ENCODE results near the gene MYBPH. TPM values are rescaled to one million over a fixed set of nuclear protein-coding genes. Genes with fewer than 3 reads are reported as not detected.
A peak's percentile ranks its signal among the peaks of the same experiment; 100 is the strongest.

MYBPH gene, protein sequence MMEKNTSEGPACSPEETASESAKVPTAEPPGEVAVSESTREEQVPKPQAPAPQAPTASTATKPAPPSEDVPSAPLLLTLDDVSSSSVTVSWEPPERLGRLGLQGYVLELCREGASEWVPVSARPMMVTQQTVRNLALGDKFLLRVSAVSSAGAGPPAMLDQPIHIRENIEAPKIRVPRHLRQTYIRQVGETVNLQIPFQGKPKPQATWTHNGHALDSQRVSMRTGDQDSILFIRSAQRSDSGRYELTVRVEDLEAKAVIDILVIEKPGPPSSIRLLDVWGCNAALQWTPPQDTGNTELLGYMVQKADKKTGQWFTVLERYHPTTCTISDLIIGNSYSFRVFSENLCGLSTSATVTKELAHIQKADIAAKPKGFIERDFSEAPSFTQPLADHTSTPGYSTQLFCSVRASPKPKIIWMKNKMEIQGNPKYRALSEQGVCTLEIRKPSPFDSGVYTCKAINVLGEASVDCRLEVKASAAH
- polyA plus RNA-seq (2012; ENCODE audit: missing spikeins) = not detected

DNA sequence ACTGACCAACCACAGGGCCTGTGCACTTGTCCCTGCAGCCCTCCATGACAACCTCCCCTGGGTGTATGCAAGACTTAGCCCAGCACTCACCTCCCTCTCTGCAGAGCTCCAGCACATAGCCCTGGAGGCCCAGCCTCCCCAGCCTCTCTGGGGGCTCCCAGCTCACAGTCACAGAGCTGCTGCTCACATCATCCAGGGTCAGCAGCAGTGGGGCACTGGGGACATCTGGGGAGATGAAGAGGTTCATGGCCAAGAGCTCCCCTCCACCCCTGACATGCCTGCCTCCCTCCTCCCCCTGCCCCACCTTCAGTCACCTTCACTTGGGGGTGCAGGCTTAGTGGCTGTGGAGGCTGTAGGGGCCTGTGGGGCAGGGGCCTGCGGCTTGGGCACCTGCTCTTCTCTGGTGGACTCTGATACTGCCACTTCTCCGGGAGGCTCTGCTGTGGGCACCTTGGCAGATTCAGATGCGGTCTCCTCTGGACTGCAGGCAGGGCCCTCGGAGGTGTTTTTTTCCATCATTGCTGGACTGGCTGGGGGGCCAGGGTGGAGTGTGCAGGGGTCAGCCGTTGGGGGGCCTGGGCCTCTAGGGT lies at the start of gene MYBPH:
MYBPH (minus strand) TSS at position 590 of the 590 bp plus-strand sequence; CDS start at position 519, 71 bp downstream.
- no peak for TF ChIP-seq POLR2AphosphoS5 (IDR thresholded peaks at IDR 0.05; ENCODE audit: low read depth, low read length)
- TF ChIP-seq POLR2A (IDR thresholded peaks at IDR 0.05; ENCODE audit: low read depth, low read length) = no peak
- TF ChIP-seq TAF1 (IDR thresholded peaks at IDR 0.05; ENCODE audit: borderline replicate concordance, low read depth, low read length) = no peak
- DNase-seq (ENCODE audit: insufficient read length) (no peak), FAIRE-seq (no peak)

DNA sequence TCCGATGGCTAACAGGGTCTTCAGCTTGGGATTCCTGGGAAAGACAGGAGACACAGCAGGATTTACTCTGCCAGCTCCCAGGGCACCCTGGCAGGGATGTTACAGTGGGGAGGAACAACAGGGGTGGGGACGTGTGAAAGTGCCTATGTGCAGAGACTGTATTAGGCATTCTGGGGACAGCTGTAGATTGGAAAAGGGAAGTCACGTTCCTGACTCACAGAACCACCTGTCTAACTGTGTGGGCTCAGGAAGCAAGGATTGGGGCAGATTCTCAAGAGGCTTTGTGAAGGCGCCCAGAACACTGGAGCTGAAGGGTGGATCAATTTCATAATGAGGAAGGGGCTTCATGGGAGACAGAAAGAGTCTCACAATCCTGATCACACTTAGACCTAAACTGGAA lies 49.4 kb upstream of the MYBPH start:
- no peak for FAIRE-seq
- DNase-seq (ENCODE audit: insufficient read length) = no peak
- TF ChIP-seq POLR2AphosphoS5 (IDR thresholded peaks at IDR 0.05; ENCODE audit: low read depth, low read length) (no peak), TAF1 (IDR thresholded peaks at IDR 0.05; ENCODE audit: borderline replicate concordance, low read depth, low read length) (no peak), POLR2A (IDR thresholded peaks at IDR 0.05; ENCODE audit: low read depth, low read length) (no peak)

- FAIRE-seq (no peak), DNase-seq (ENCODE audit: insufficient read length) (no peak)
- TF ChIP-seq TAF1 (IDR thresholded peaks at IDR 0.05; ENCODE audit: borderline replicate concordance, low read depth, low read length) (no peak), POLR2A (IDR thresholded peaks at IDR 0.05; ENCODE audit: low read depth, low read length) (no peak), POLR2AphosphoS5 (IDR thresholded peaks at IDR 0.05; ENCODE audit: low read depth, low read length) (no peak)
Measured at GRCh38 chr1:203223012-203223775, 47.6 kb upstream of the MYBPH start.

- no peak for DNase-seq (ENCODE audit: insufficient read length)
- TF ChIP-seq POLR2A (IDR thresholded peaks at IDR 0.05; ENCODE audit: low read depth, low read length) (no peak), POLR2AphosphoS5 (IDR thresholded peaks at IDR 0.05; ENCODE audit: low read depth, low read length) (no peak), TAF1 (IDR thresholded peaks at IDR 0.05; ENCODE audit: borderline replicate concordance, low read depth, low read length) (no peak)
- no peak for FAIRE-seq
Measured at GRCh38 chr1:203219934-203220333, 44.3 kb upstream of the MYBPH start.

GRCh38 chr1:203219171-203219570 lies 43.5 kb upstream of the MYBPH start:
- DNase-seq (ENCODE audit: insufficient read length) = no peak
- FAIRE-seq = no peak
- no peak for TF ChIP-seq POLR2AphosphoS5 (IDR thresholded peaks at IDR 0.05; ENCODE audit: low read depth, low read length)
- no peak for TF ChIP-seq TAF1 (IDR thresholded peaks at IDR 0.05; ENCODE audit: borderline replicate concordance, low read depth, low read length)
- TF ChIP-seq POLR2A (IDR thresholded peaks at IDR 0.05; ENCODE audit: low read depth, low read length) = no peak

DNA sequence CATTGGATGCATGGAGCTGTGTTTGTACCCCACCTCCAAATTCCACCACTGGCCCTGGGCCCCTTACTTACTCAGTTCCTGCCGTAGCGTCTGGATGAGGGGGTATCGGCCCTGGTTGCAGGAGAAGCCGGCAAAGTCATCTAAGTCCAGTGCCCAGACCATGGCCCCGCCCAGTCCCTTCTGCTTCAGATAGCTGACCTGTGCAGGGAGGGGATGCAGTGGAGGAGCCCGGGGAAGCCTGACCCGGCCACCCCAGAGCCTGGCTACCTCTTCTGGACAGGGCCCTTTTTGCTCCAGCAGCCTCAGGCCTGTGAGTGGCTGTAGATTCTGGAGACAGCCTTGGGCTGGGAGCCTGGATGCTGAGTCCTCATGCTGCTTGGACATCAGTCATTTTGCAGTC lies 42.0 kb upstream of the MYBPH start:
- FAIRE-seq (no peak), DNase-seq (ENCODE audit: insufficient read length) (no peak)
- TF ChIP-seq TAF1 (IDR thresholded peaks at IDR 0.05; ENCODE audit: borderline replicate concordance, low read depth, low read length) (no peak), POLR2AphosphoS5 (IDR thresholded peaks at IDR 0.05; ENCODE audit: low read depth, low read length) (no peak), POLR2A (IDR thresholded peaks at IDR 0.05; ENCODE audit: low read depth, low read length) (no peak)

GRCh38 chr1:203217139-203217655 lies 41.6 kb upstream of the MYBPH start:
- TF ChIP-seq POLR2A (IDR thresholded peaks at IDR 0.05; ENCODE audit: low read depth, low read length) (no peak), TAF1 (IDR thresholded peaks at IDR 0.05; ENCODE audit: borderline replicate concordance, low read depth, low read length) (no peak), POLR2AphosphoS5 (IDR thresholded peaks at IDR 0.05; ENCODE audit: low read depth, low read length) (no peak)
- FAIRE-seq (no peak), DNase-seq (ENCODE audit: insufficient read length) (no peak)

- TF ChIP-seq TAF1 (IDR thresholded peaks at IDR 0.05; ENCODE audit: borderline replicate concordance, low read depth, low read length) (no peak), POLR2A (IDR thresholded peaks at IDR 0.05; ENCODE audit: low read depth, low read length) (no peak), POLR2AphosphoS5 (IDR thresholded peaks at IDR 0.05; ENCODE audit: low read depth, low read length) (no peak)
- peak; percentile 46 for DNase-seq (ENCODE audit: insufficient read length)
- FAIRE-seq = peak; percentile 77
Measured at GRCh38 chr1:203216274-203217138, 40.9 kb upstream of the MYBPH start.

DNA sequence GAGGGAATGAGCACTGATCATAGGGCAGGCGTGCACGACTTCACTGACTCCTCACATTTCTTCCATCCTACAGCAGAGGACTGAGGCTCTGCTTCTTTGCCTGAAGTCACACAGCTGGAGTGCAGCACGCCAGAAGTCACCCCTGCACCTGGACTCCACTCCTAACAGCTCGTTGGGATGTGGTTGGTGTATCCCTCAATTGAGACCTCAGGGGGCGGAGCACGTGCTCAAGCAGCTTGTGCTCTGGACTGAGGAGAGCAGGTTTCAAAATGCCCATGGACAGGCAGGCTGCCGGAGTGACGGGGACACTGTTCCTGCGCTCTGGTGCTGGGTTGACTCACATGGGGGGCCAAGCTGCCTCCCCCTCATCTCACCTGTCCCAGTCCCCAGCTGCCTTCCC lies 39.9 kb upstream of the MYBPH start:
- DNase-seq (ENCODE audit: insufficient read length) = no peak
- TF ChIP-seq POLR2AphosphoS5 (IDR thresholded peaks at IDR 0.05; ENCODE audit: low read depth, low read length) (no peak), POLR2A (IDR thresholded peaks at IDR 0.05; ENCODE audit: low read depth, low read length) (no peak), TAF1 (IDR thresholded peaks at IDR 0.05; ENCODE audit: borderline replicate concordance, low read depth, low read length) (no peak)
- no peak for FAIRE-seq

GRCh38 chr1:203214871-203215270 lies 39.2 kb upstream of the MYBPH start:
- TF ChIP-seq POLR2A (IDR thresholded peaks at IDR 0.05; ENCODE audit: low read depth, low read length) = no peak
- TF ChIP-seq POLR2AphosphoS5 (IDR thresholded peaks at IDR 0.05; ENCODE audit: low read depth, low read length) = no peak
- TF ChIP-seq TAF1 (IDR thresholded peaks at IDR 0.05; ENCODE audit: borderline replicate concordance, low read depth, low read length) = no peak
- FAIRE-seq = no peak

More at GRCh38 chr1:203214871-203215270, 39.2 kb upstream of the MYBPH start:
- DNase-seq (ENCODE audit: insufficient read length) = no peak

Data from GM12892 (cell line).